Measurements from ENCODE around the gene DHRSX. TPM values are rescaled to one million over a fixed set of nuclear protein-coding genes. Genes with fewer than 3 reads are reported as not detected.

The DHRSX gene
- total and polyA plus RNA-seq, 2 of the 8 experiments (the other 6 are each of a cell fraction or from before 2014, with no cell fraction given): 35.1 to 43.4 TPM

DNA sequence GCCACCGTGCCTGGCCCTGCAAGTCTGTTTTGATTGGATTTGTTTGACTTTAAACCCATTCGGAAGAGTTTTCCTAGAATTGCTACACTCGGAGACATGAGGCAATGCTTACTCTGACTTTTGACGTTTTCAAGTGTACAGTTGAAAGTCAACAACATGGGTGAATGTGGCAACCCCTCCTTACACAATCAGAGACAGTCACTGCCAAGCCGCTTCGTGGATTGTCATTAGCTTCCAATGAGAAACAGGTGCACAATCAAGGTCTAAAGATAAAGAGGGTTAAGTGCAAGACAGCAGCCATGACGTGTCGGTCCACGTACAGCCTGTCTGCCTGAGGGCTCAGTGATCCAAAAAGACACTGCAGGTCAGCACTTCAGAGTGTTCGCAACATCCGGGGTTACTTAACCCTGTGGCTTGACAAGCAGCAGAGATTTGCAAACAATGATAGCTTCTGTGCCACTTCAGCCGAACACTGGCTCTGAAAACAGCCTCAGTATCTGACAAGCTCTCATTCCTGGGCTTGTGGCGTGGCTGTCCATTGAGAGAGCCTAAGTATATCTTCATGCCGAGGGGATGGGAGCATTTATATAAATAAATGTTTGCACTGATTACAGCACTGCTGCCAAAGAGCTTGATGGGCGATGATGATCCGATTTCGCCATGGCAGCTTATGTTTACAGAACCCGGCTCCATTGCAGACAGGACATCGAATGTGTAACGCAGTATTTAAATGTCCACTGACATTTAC, 180.0 kb downstream of the DHRSX start:
- ChIA-PET POLR2A (ENCODE audit: partially characterized antibody) (no interaction called here), CTCF (ENCODE audit: partially characterized antibody) (no interaction called here)
- DNase-seq (ENCODE audit: low read depth in 1 of 2, low spot score in 2 of 2): no peak
- Histone ChIP-seq H4K20me1 (replicated peaks in 1 of 2; ENCODE audit: control insufficient read depth in 1 of 2, insufficient read depth in 2 of 2, low read length in 2 of 2) (no peaks in the 10 kb centered on the region), H3K14ac (ENCODE audit: insufficient read length) (no peak overlapping the region), H2BK20ac (ENCODE audit: low read length) (no peak overlapping the region), H3K9ac (replicated peaks in 1 of 4; ENCODE audit: extremely low read depth in 1 of 4, low read depth in 3 of 4, low read length in 3 of 4) (no peak overlapping the region), H3K23me2 (ENCODE audit: low read depth, low read length) (no peaks in the 10 kb centered on the region), H3K79me1 (ENCODE audit: low read depth, low read length) (peaks cover 5% of the 10 kb centered on the region; the same call in 1 of the 2 replicates), H3K4ac (replicated peaks; ENCODE audit: insufficient read length, low read depth, low read length) (no peak overlapping the region), H2BK12ac (ENCODE audit: low read depth, low read length) (no peak overlapping the region), H3K9me3 (ENCODE audit: insufficient read depth in 2 of 2, low read depth in 1 of 2, low read length in 1 of 2) (no peaks in the 10 kb centered on the region), H3K4me3 (ENCODE audit: extremely low read depth in 1 of 4, insufficient read depth in 2 of 4, low read depth in 3 of 4, low read length in 4 of 4) (no peak overlapping the region), H3K27ac (ENCODE audit: low read depth, low read length) (no peak overlapping the region), H3K18ac (ENCODE audit: extremely low read depth, low read length) (no peak overlapping the region), H2BK120ac (replicated peaks; ENCODE audit: low read depth, low read length) (no peak overlapping the region), H2AFZ (ENCODE audit: low read length) (no peak overlapping the region), H4K91ac (replicated peaks; ENCODE audit: insufficient read length, low read length) (no peak overlapping the region), H3K79me2 (ENCODE audit: control insufficient read depth in 1 of 2, insufficient read depth in 2 of 2, low read length in 2 of 2) (no peaks in the 10 kb centered on the region), H4K5ac (ENCODE audit: insufficient read length, low read depth, low read length) (no peak overlapping the region), H3K36me3 (ENCODE audit: control insufficient read depth in 2 of 4, insufficient read depth in 4 of 4, low read length in 3 of 4) (no peaks in the 10 kb centered on the region), H3K4me2 (ENCODE audit: insufficient read depth in 1 of 2, low read depth in 2 of 2, low read length in 2 of 2) (no peak overlapping the region), H2AK5ac (ENCODE audit: low read depth, low read length) (no peak overlapping the region), H2BK5ac (ENCODE audit: low read depth, low read length) (no peak overlapping the region), H4K8ac (ENCODE audit: extremely low read depth, insufficient read depth, low read length) (no peak overlapping the region), H2BK15ac (ENCODE audit: low read length) (no peak overlapping the region), H3K27me3 (replicated peaks in 1 of 4; ENCODE audit: control insufficient read depth in 3 of 4, extremely low read depth in 1 of 4, insufficient read depth in 3 of 4, low read length in 3 of 4) (no peaks in the 10 kb centered on the region), H3K4me1 (replicated peaks in 1 of 4; ENCODE audit: control insufficient read depth in 3 of 4, insufficient read depth in 4 of 4, low read length in 3 of 4) (no peaks in the 10 kb centered on the region), H3K23ac (ENCODE audit: insufficient read length) (no peak overlapping the region), H3K56ac (replicated peaks; ENCODE audit: insufficient read length, low read depth, low read length) (no peak overlapping the region)
- no peak for FAIRE-seq
- 94% methylated on average over 20 of the region's 20 CpGs; no CpG with 5 or more reads in 1 of the 2 experiments for WGBS, 2 experiments (ENCODE audit: extremely low coverage in 1 of 2, insufficient coverage in 1 of 2, insufficient read length in 1 of 2, insufficient replicate concordance in 2 of 2, low coverage in 1 of 2, low lambda C conversion rate in 2 of 2, missing lambda C conversion rate in 1 of 2)
- no peak for TF ChIP-seq CREB1 (IDR thresholded peaks at IDR 0.05)
- no peak for TF ChIP-seq JUN (IDR thresholded peaks at IDR 0.05; ENCODE audit: low read depth, low read length)
